ENCODE data around the gene AHDC1. TPM values are rescaled to one million over a fixed set of nuclear protein-coding genes. Genes with fewer than 3 reads are reported as not detected.

Gene AHDC1
- total RNA-seq, result 10 to 100 TPM; 14.7 to 54.3 (median 35.4) TPM

- DNase-seq (ENCODE audit: extremely low spot score), result peak; percentile 97
- intact Hi-C loops (cut with DNase I), result loop anchor here (5.0 kb wide), 1 partner anchor 187 kb away; no protein-coding TSS in a partner anchor
- WGBS, result under 1% methylated on average over 35 of the region's 74 CpGs
- Histone ChIP-seq H3K9me3 (no peaks in the 10 kb centered on the region), H3K27ac (replicated peaks in 1 of 4) (peak within 1 kb of the TSS; percentile 96 to 99 (median 97)), H3K4me3 (peak within 1 kb of the TSS; percentile 80 to 100 (median 97)), H3K36me3 (no peaks in the 10 kb centered on the region), H3K27me3 (no peaks in the 10 kb centered on the region), H3K4me1 (peaks cover 37 to 73% (median 64%) of the 10 kb centered on the region in 4 donors)
- TF ChIP-seq POLR2AphosphoS5 (IDR thresholded peaks at IDR 0.05) (peak; percentile 92 to 99), EP300 (IDR thresholded peaks at IDR 0.05) (no peak), CTCF (IDR thresholded peaks at IDR 0.05) (peak; percentile 23 to 50 (median 41)), POLR2A (IDR thresholded peaks at IDR 0.05; ENCODE audit: low read depth) (peak; percentile 92)
Measured at GRCh38 chr1:27603681-27604578, at the start of gene AHDC1. AHDC1 (minus strand) TSS chr1:27604144; CDS start chr1:27552115, 52,029 bp downstream.

GRCh38 chr1:27652111-27652864 is 48.3 kb upstream of the AHDC1 start:
- TF ChIP-seq POLR2AphosphoS5 (IDR thresholded peaks at IDR 0.05) (no peak), CTCF (IDR thresholded peaks at IDR 0.05) (no peak), POLR2A (IDR thresholded peaks at IDR 0.05; ENCODE audit: low read depth) (no peak), EP300 (IDR thresholded peaks at IDR 0.05) (no peak)
- H3K9me3 ChIP-seq, result no peaks in the 10 kb centered on the region
- H3K27ac ChIP-seq (replicated peaks in 1 of 4), result peak overlapping the region in 1 of 4 donors; percentile 41
- intact Hi-C loops (cut with DNase I), result no loop called here
- H3K4me1 ChIP-seq, result peaks cover 47 to 51% (median 50%) of the 10 kb centered on the region in 4 donors
- H3K27me3 ChIP-seq, result no peaks in the 10 kb centered on the region
- WGBS, result 86% methylated on average over 5 of the region's 5 CpGs
- no peak overlapping the region for H3K4me3 ChIP-seq
- no peaks in the 10 kb centered on the region for H3K36me3 ChIP-seq
- no peak for DNase-seq (ENCODE audit: extremely low spot score)

GRCh38 chr1:27650539-27651175 is 46.7 kb upstream of the AHDC1 start:
- Histone ChIP-seq H3K4me3 (no peak overlapping the region), H3K27me3 (no peaks in the 10 kb centered on the region), H3K27ac (replicated peaks in 1 of 4) (peak overlapping the region; percentile 46 to 62 (median 50)), H3K4me1 (peaks cover 35 to 40% (median 39%) of the 10 kb centered on the region in 4 donors), H3K9me3 (no peaks in the 10 kb centered on the region), H3K36me3 (no peaks in the 10 kb centered on the region)
- no peak for DNase-seq (ENCODE audit: extremely low spot score)
- WGBS, result 28% methylated on average over 7 of the region's 7 CpGs
- no peak for TF ChIP-seq POLR2A (IDR thresholded peaks at IDR 0.05; ENCODE audit: low read depth)
- TF ChIP-seq EP300 (IDR thresholded peaks at IDR 0.05), result no peak
- peak; percentile 15 to 21 for TF ChIP-seq POLR2AphosphoS5 (IDR thresholded peaks at IDR 0.05)
- TF ChIP-seq CTCF (IDR thresholded peaks at IDR 0.05), result no peak
- intact Hi-C loops (cut with DNase I), result no loop called here

DNA sequence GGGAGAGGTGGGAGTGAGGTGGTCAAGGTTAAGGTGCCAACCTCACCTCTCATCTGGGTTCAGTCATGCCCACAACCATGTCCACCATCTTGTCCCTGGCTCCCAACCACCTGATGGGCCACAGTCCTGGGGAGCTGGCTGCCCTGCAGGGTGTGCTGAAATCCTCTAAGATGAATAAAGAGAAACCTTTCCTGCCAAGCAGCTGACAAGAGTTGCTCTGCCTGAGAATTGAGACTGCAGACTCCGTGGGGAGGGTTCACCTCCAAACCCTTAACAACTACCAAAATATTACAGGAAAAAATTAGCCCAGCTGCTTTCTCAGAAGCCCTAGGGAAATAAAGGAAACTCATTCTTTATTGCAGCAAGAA is 46.2 kb upstream of the AHDC1 start:
- no peak for DNase-seq (ENCODE audit: extremely low spot score)
- no peak for TF ChIP-seq EP300 (IDR thresholded peaks at IDR 0.05)
- TF ChIP-seq CTCF (IDR thresholded peaks at IDR 0.05), result no peak
- TF ChIP-seq POLR2AphosphoS5 (IDR thresholded peaks at IDR 0.05), result no peak
- TF ChIP-seq POLR2A (IDR thresholded peaks at IDR 0.05; ENCODE audit: low read depth), result no peak
- H3K27me3 ChIP-seq, result no peaks in the 10 kb centered on the region
- H3K4me1 ChIP-seq, result peaks cover 30 to 35% (median 34%) of the 10 kb centered on the region in 4 donors
- intact Hi-C loops (cut with DNase I), result no loop called here
- no peaks in the 10 kb centered on the region for H3K9me3 ChIP-seq
- WGBS, result 14% methylated on average over 1 of the region's 1 CpG
- peak overlapping the region; percentile 46 to 62 (median 50) for H3K27ac ChIP-seq (replicated peaks in 1 of 4)
- H3K36me3 ChIP-seq, result no peaks in the 10 kb centered on the region
- no peak overlapping the region for H3K4me3 ChIP-seq

All from esophagus muscularis mucosa (tissue), 4 donors.